ENCODE measurements around the gene DOCK1. TPM values are rescaled to one million over a fixed set of nuclear protein-coding genes. Genes with fewer than 3 reads are reported as not detected.

Gene DOCK1
- total and polyA plus RNA-seq, 2 donors (not counting 1 experiment from before 2014, with no cell fraction given) = 20.5 to 91.0 TPM

DNA sequence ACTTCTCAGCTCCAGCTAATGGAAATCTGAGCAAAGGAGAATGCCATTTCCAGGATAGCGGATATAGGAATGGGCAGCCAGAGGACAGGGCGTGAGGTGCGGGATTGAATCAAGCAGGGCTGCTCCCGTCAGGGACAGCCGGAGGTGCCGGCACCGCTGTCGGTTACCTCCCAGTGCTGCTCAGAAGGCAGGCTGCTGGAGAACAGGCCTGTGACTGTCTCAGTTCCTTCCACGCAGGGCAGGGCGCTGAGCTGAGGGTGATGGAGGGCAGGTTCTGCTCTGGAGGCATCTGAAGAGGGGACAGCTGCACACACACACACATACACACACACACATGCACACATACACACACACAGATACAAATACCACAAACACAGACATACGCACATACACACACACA lies 111.1 kb downstream of the DOCK1 start:
- no peaks in the 10 kb centered on the region for H4K20me1 ChIP-seq (ENCODE audit: control insufficient read depth, extremely low read depth, insufficient read depth, low read length)
- H3K27ac ChIP-seq (ENCODE audit: insufficient read depth, low read length) = no peak overlapping the region
- no peak overlapping the region for H3K4me2 ChIP-seq (ENCODE audit: extremely low read depth, insufficient read depth, low read length)
- H2AFZ ChIP-seq (ENCODE audit: low read length) = no peak overlapping the region
- DNase-seq (ENCODE audit: low read depth in 2 of 2) = no peak
- H3K27me3 ChIP-seq (ENCODE audit: control insufficient read depth, insufficient read depth, low read length) = no peaks in the 10 kb centered on the region
- H3K4me1 ChIP-seq (ENCODE audit: control insufficient read depth, extremely low read depth, insufficient read depth, low read length) = no peaks in the 10 kb centered on the region
- H3K79me2 ChIP-seq (ENCODE audit: control insufficient read depth, insufficient read depth, low read length) = no peaks in the 10 kb centered on the region
- H3K9me3 ChIP-seq (ENCODE audit: control insufficient read depth, insufficient read depth, low read depth, low read length) = no peaks in the 10 kb centered on the region
- no peak for TF ChIP-seq EZH2 (IDR thresholded peaks at IDR 0.05; ENCODE audit: low read length, missing control alignments)
- TF ChIP-seq, protein P1, sequence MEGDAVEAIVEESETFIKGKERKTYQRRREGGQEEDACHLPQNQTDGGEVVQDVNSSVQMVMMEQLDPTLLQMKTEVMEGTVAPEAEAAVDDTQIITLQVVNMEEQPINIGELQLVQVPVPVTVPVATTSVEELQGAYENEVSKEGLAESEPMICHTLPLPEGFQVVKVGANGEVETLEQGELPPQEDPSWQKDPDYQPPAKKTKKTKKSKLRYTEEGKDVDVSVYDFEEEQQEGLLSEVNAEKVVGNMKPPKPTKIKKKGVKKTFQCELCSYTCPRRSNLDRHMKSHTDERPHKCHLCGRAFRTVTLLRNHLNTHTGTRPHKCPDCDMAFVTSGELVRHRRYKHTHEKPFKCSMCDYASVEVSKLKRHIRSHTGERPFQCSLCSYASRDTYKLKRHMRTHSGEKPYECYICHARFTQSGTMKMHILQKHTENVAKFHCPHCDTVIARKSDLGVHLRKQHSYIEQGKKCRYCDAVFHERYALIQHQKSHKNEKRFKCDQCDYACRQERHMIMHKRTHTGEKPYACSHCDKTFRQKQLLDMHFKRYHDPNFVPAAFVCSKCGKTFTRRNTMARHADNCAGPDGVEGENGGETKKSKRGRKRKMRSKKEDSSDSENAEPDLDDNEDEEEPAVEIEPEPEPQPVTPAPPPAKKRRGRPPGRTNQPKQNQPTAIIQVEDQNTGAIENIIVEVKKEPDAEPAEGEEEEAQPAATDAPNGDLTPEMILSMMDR (conservative IDR thresholded peaks at IDR 0.05 in 1 of 2, IDR thresholded peaks at IDR 0.05 in 1 of 2; ENCODE audit: low read depth in 1 of 2, low read length in 2 of 2) = no peak
- H3K4me3 ChIP-seq (replicated peaks in 1 of 4; ENCODE audit: control extremely low read depth in 1 of 4, insufficient read depth in 1 of 4, low read depth in 3 of 4, low read length in 4 of 4) = no peak overlapping the region
- peaks cover 1% of the 10 kb centered on the region for H3K36me3 ChIP-seq (ENCODE audit: control insufficient read depth, insufficient read depth, low read length)
- H3K9ac ChIP-seq (ENCODE audit: insufficient read depth, low read length) = no peak overlapping the region

DNA sequence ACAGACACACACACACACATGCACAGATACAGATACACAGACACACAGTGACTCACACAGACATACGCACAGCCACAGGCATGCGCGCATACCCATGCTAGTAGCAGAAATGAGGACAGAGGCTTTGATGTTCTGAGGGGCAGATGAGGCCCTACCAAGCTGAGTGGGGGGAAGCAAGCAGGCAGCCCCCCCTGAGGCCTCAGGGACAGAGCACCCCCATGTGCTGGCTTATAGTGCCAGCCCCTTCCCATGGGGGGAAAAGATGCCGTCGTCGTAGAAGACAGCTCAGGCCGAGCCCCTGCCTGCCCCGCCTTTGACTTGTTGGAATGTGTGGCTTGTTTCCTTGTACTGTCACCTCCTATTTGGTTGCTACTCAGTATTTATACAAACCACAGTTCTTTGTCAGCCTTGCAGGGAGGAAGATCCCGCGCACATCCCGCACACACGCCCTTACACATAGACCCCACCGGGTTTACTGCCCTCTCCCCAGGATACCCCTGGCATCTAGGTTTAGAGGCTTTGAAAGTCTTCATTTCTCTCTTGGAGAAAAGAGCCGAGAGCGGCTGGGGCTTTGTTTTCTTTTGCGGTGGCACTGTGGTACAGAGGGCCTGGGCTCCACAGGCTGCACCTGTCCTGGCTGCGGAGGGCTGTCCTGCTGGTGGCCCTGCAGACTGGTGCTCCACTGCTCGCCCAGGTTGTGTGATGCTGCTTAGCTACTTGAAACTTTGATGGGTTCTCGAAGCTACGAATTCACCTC lies 112.5 kb downstream of the DOCK1 start:
- no peaks in the 10 kb centered on the region for H3K9me3 ChIP-seq (ENCODE audit: control insufficient read depth, insufficient read depth, low read depth, low read length)
- H3K36me3 ChIP-seq (ENCODE audit: control insufficient read depth, insufficient read depth, low read length) = no peaks in the 10 kb centered on the region
- no peak overlapping the region for H3K4me3 ChIP-seq (replicated peaks in 1 of 4; ENCODE audit: control extremely low read depth in 1 of 4, insufficient read depth in 1 of 4, low read depth in 3 of 4, low read length in 4 of 4)
- no peaks in the 10 kb centered on the region for H4K20me1 ChIP-seq (ENCODE audit: control insufficient read depth, extremely low read depth, insufficient read depth, low read length)
- no peak overlapping the region for H3K9ac ChIP-seq (ENCODE audit: insufficient read depth, low read length)
- no peak overlapping the region for H3K27ac ChIP-seq (ENCODE audit: insufficient read depth, low read length)
- H3K4me1 ChIP-seq (ENCODE audit: control insufficient read depth, extremely low read depth, insufficient read depth, low read length) = no peaks in the 10 kb centered on the region
- no peaks in the 10 kb centered on the region for H3K27me3 ChIP-seq (ENCODE audit: control insufficient read depth, insufficient read depth, low read length)
- no peak overlapping the region for H3K4me2 ChIP-seq (ENCODE audit: extremely low read depth, insufficient read depth, low read length)
- no peaks in the 10 kb centered on the region for H3K79me2 ChIP-seq (ENCODE audit: control insufficient read depth, insufficient read depth, low read length)
- peak in 1 of 2 donors; percentile 26 for DNase-seq (ENCODE audit: low read depth in 2 of 2)
- no peak overlapping the region for H2AFZ ChIP-seq (ENCODE audit: low read length)
- TF ChIP-seq EZH2 (IDR thresholded peaks at IDR 0.05; ENCODE audit: low read length, missing control alignments) = no peak
- TF ChIP-seq, protein P1 (conservative IDR thresholded peaks at IDR 0.05 in 1 of 2, IDR thresholded peaks at IDR 0.05 in 1 of 2; ENCODE audit: low read depth in 1 of 2, low read length in 2 of 2) = no peak

DNA sequence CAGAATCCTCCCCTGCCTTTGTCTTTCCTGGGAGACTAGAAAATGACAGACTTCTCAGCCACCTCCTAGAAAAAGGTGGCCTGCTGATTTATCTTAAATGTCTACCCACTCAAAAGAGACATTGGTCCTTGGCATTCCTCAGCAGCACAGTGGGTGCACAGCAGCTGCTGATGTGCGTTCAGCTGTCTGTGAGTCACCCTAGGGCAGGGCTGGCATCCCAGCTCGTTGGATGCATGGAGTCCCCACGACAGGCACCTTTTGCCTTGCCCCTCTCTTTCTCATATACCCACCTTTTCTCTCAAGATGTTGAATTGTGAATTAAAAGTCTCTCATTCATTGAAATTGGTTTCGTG lies 113.0 kb downstream of the DOCK1 start:
- Histone ChIP-seq H3K36me3 (ENCODE audit: control insufficient read depth, insufficient read depth, low read length) (no peaks in the 10 kb centered on the region), H3K4me3 (replicated peaks in 1 of 4; ENCODE audit: control extremely low read depth in 1 of 4, insufficient read depth in 1 of 4, low read depth in 3 of 4, low read length in 4 of 4) (no peak overlapping the region), H3K27me3 (ENCODE audit: control insufficient read depth, insufficient read depth, low read length) (no peaks in the 10 kb centered on the region), H4K20me1 (ENCODE audit: control insufficient read depth, extremely low read depth, insufficient read depth, low read length) (no peaks in the 10 kb centered on the region), H3K4me1 (ENCODE audit: control insufficient read depth, extremely low read depth, insufficient read depth, low read length) (no peaks in the 10 kb centered on the region), H2AFZ (ENCODE audit: low read length) (no peak overlapping the region), H3K79me2 (ENCODE audit: control insufficient read depth, insufficient read depth, low read length) (no peaks in the 10 kb centered on the region), H3K4me2 (ENCODE audit: extremely low read depth, insufficient read depth, low read length) (no peak overlapping the region), H3K27ac (ENCODE audit: insufficient read depth, low read length) (no peak overlapping the region), H3K9me3 (ENCODE audit: control insufficient read depth, insufficient read depth, low read depth, low read length) (no peaks in the 10 kb centered on the region), H3K9ac (ENCODE audit: insufficient read depth, low read length) (no peak overlapping the region)
- no peak for TF ChIP-seq EZH2 (IDR thresholded peaks at IDR 0.05; ENCODE audit: low read length, missing control alignments)
- TF ChIP-seq, protein P1 (conservative IDR thresholded peaks at IDR 0.05 in 1 of 2, IDR thresholded peaks at IDR 0.05 in 1 of 2; ENCODE audit: low read depth in 1 of 2, low read length in 2 of 2) = no peak
- no peak for DNase-seq (ENCODE audit: low read depth in 2 of 2)

All from fibroblast of lung (primary cell).